GM12878 (cell line): ENCODE measurements around the gene SIGLECL1. TPM values are rescaled to one million over a fixed set of nuclear protein-coding genes. Genes with fewer than 3 reads are reported as not detected.

Experiments
- ATAC-seq: fragments of 200-7000 bp; cut with Tn5 transposase; 3 replicates; pipeline ENCODE4 v1.9.1; 2020; ENCODE audit warnings: mild to moderate bottlenecking, moderate library complexity
- BruUV-seq: library from RNA; stranded (reverse); fragments of 400-500 nt; replicated peaks from 2 replicates; lab custom pipeline; 2021; lab: Mats Ljungman, UMichigan
- CTCF ChIA-PET: fragments of 300-600 bp; sonication (Branson Sonifier 250); formaldehyde crosslinking; extraction: SDS; loops from one replicate; lab custom pipeline; 2021; ENCODE audit warnings: inconsistent platforms; lab: Yijun Ruan, JAX
- POLR2A ChIA-PET: fragments of 350-600 bp; formaldehyde crosslinking; extraction: SDS; loops from one replicate; lab custom pipeline; 2021; ENCODE audit warnings: inconsistent platforms; lab: Charles Lee
- RAD21 ChIA-PET: fragments of 300-600 bp; sonication (Branson Sonifier 250); formaldehyde crosslinking; loops from one replicate; lab custom pipeline; 2023; ENCODE audit warnings: antibody characterized with exemption; ENCODE audit not compliant: unreplicated experiment; lab: Charles Lee
- SMC1A ChIA-PET: fragments of 300-600 bp; sonication (Branson Sonifier 250); formaldehyde crosslinking; loops from one replicate; lab custom pipeline; 2023; ENCODE audit not compliant: unreplicated experiment, uncharacterized antibody; lab: Charles Lee
- DNase-seq: peaks from one replicate; pipeline ENCODE4 v3.0.0-alpha.2; 2011; ENCODE audit warnings: low read depth, low spot score
- FAIRE-seq: peaks from 3 replicates; lab custom pipeline; 2011; peaks lifted over from hg19 to GRCh38; lab: Jason Lieb, UNC
- H2AFZ ChIP-seq: 2 replicates; pipeline ENCODE4 v1.6.0; 2011; ENCODE audit warnings: low read depth, low read length, control low read depth; ENCODE audit not compliant: control insufficient read depth
- H3K27ac ChIP-seq: 2 replicates; pipeline ENCODE4 v1.5.1; 2011; ENCODE audit warnings: control low read depth; ENCODE audit not compliant: control insufficient read depth, insufficient read depth
- H3K27me3 ChIP-seq, 2 experiments: replicated peaks in 1 of 2; 2 replicates each; pipeline versions ENCODE4 v1.6.0 to v1.6.1; 2011; ENCODE audit warnings: low read length in 1 of 2; ENCODE audit not compliant: control insufficient read depth in 2 of 2, insufficient read depth in 2 of 2
- H3K36me3 ChIP-seq, 2 experiments: 2 replicates each; pipeline ENCODE4 v1.5.1; 2011; ENCODE audit warnings: low read length in 1 of 2; ENCODE audit not compliant: control insufficient read depth in 2 of 2, insufficient read depth in 2 of 2
- H3K4me1 ChIP-seq: 2 replicates; pipeline ENCODE4 v1.6.1; 2011; ENCODE audit warnings: mild to moderate bottlenecking, low read length, moderate library complexity, mixed read lengths; ENCODE audit not compliant: control insufficient read depth, insufficient read depth
- H3K4me2 ChIP-seq: 2 replicates; pipeline ENCODE4 v1.6.0; 2011; ENCODE audit warnings: control low read depth; ENCODE audit not compliant: control insufficient read depth, insufficient read depth
- H3K4me3 ChIP-seq: fragments of 200-600 bp; sonication (generic); 2 replicates; pipeline ENCODE4 v1.5.1; 2016
- H3K79me2 ChIP-seq: 2 replicates; pipeline ENCODE4 v1.6.0; 2011; ENCODE audit warnings: low read length; ENCODE audit not compliant: control insufficient read depth, insufficient read depth
- H3K9ac ChIP-seq: 2 replicates; pipeline ENCODE4 v1.8.0; 2011; ENCODE audit warnings: low read length, control low read depth, mixed read lengths; ENCODE audit not compliant: control insufficient read depth, insufficient read depth
- H3K9me3 ChIP-seq: replicated peaks from 3 replicates; pipeline ENCODE4 v1.5.1; 2011; ENCODE audit warnings: mild to moderate bottlenecking, low read length; ENCODE audit not compliant: control insufficient read depth, insufficient read depth
- H4K20me1 ChIP-seq: 2 replicates; pipeline ENCODE4 v1.6.0; 2011; ENCODE audit not compliant: control insufficient read depth, insufficient read depth
- EP300 ChIP-seq, 2 experiments: fragments of 150-350 bp in 1 of 2; IDR thresholded peaks; 2 replicates each; pipeline ENCODE4 v1.6.1; 2011 to 2012; ENCODE audit warnings: low read depth in 2 of 2, low read length in 2 of 2, borderline replicate concordance in 1 of 2, improper control_type of control experiment in 1 of 2, inconsistent platforms in 1 of 2; ENCODE audit not compliant: control insufficient read depth in 1 of 2
- ETV6 ChIP-seq, 2 experiments: fragments of 450-650 bp in 1 of 2; IDR thresholded peaks in 1 of 2; conservative IDR thresholded peaks in 1 of 2; 2 replicates each; pipeline ENCODE4 v1.6.1; 2014; ENCODE audit warnings: antibody characterized with exemption in 1 of 2, borderline replicate concordance in 1 of 2, low read depth in 1 of 2, mild to moderate bottlenecking in 1 of 2, moderate library complexity in 1 of 2
- HDAC6 ChIP-seq: fragments of 200-600 bp; sonication (generic); IDR thresholded peaks from one replicate; pipeline ENCODE4 v1.8.0; 2017; ENCODE audit warnings: antibody characterized with exemption; ENCODE audit not compliant: unreplicated experiment
- MYC ChIP-seq: IDR thresholded peaks from 2 replicates; pipeline ENCODE4 v1.6.1; 2011; ENCODE audit warnings: mild to moderate bottlenecking, low read length, moderate library complexity, inconsistent platforms; ENCODE audit not compliant: insufficient read depth, insufficient replicate concordance, insufficient read length, severe bottlenecking
- ZBED1 ChIP-seq: IDR thresholded peaks from 2 replicates; pipeline ENCODE4 v1.6.1; 2016; ENCODE audit warnings: borderline replicate concordance
- ZSCAN29 ChIP-seq: fragments of 450-650 bp; IDR thresholded peaks from 2 replicates; pipeline ENCODE4 v1.6.1; 2017; ENCODE audit warnings: mild to moderate bottlenecking, moderate library complexity
- WGBS: methylation state at CpG from one replicate; pipeline ENCODE4 v1.1.6; 2016; ENCODE audit warnings: low lambda C conversion rate; ENCODE audit not compliant: insufficient replicate concordance, insufficient coverage; ENCODE audit errors: missing lambda C conversion rate; 5-methylcytosine and 5-hydroxymethylcytosine counted together
- in situ Hi-C: fragments of 300-500 bp; cut with MboI; formaldehyde crosslinking; loops from 9 replicates; pipeline ENCODE4 v1.14.3; 2018; ENCODE audit warnings: mixed read lengths
- intact Hi-C: fragments of 100-400 bp; cut with micrococcal nuclease; formaldehyde crosslinking; loops from one replicate; pipeline ENCODE4 v1.14.2; 2022; ENCODE audit not compliant: unreplicated experiment
- polyA plus RNA-seq, 11 experiments: library from polyadenylated mRNA; depleted of rRNA in 4 of 11; unstranded in 6 of 11; stranded (reverse) in 5 of 11; fragments of >200 nt; fragmentation: Nextera tagmentation in 4 of 11; fragmentation: Illumina TruSeq in 1 of 11; extraction: Ambion mirVana in 4 of 11; extraction: Trizol in 1 of 11; gene quantifications; 1 replicate in 1 of 11; 2 replicates in 10 of 11; pipeline versions ENCODE4 v1.2.1 to v1.2.3, GENCODE V29; 2011 to 2016; ENCODE audit warnings: inconsistent platforms in 2 of 11, missing spikeins in 2 of 11, low read depth in 1 of 11
- total RNA-seq, 4 experiments: library from RNA; depleted of rRNA in 3 of 4; stranded (reverse); fragments of >200 nt in 3 of 4; fragmentation: Illumina TruSeq in 1 of 4; extraction: Trizol in 1 of 4; gene quantifications; 2 replicates each; pipeline versions ENCODE4 v1.2.1 to v1.2.3, GENCODE V29; 2013 to 2021

Gene SIGLECL1
- total and polyA plus RNA-seq, 10 of the 15 experiments (the other 5 are each of a cell fraction or from before 2014, with no cell fraction given) = not detected

DNA sequence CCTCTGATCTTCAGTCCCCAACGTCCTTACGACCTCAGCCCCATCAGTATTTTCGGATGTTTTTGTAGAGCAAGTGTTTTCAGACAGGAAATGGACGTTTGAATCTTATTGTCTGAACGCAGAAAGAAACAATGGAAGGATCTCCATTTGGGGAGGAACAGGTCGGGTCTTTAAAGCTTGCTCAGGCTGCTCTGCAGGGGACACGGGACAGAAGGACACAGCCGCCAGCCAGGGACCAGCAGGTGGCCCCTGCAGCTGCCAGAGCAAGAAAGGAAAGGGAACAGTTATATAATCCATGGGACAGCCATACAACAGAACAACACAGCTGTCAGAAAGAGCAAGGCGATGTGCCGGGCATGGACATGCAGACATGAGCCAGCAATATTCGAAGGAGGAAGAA lies 42.1 kb downstream of the SIGLECL1 start:
- WGBS = 18% methylated on average over 11 of the region's 11 CpGs
- no peak for ATAC-seq
- peaks cover under 1 to 2% of the 10 kb centered on the region in 2 experiments; a peak in 2 of 4 replicates for H3K27me3 ChIP-seq
- TF ChIP-seq ZSCAN29 (no peak), MYC (no peak), ETV6 (conservative IDR thresholded peaks at IDR 0.05 in 1 of 2, IDR thresholded peaks at IDR 0.05 in 1 of 2; ENCODE audit: borderline replicate concordance in 1 of 2, low read depth in 1 of 2) (no peak), ZBED1 (no peak), HDAC6 (no peak), EP300 (IDR thresholded peaks at IDR 0.05; ENCODE audit: borderline replicate concordance in 1 of 2, control insufficient read depth in 1 of 2, low read depth in 2 of 2, low read length in 2 of 2) (no peak)
- TF ChIP-seq, all 136 proteins: peak for 0
- Histone ChIP-seq H2AFZ (no peak overlapping the region), H3K4me1 (no peaks in the 10 kb centered on the region), H3K27ac (no peak overlapping the region), H3K9me3 (no peaks in the 10 kb centered on the region), H3K9ac (no peak overlapping the region), H3K36me3 (no peaks in the 10 kb centered on the region), H4K20me1 (no peaks in the 10 kb centered on the region), H3K4me2 (no peak overlapping the region), H3K4me3 (no peak overlapping the region), H3K79me2 (no peaks in the 10 kb centered on the region)
- SMC1A ChIA-PET = interaction anchor here (1.1 kb wide), 1 partner anchor 143 kb away, joined by 3 read pairs; no protein-coding TSS in a partner anchor
- CTCF ChIA-PET = no interaction called here
- RAD21 ChIA-PET = no interaction called here
- POLR2A ChIA-PET = no interaction called here
- in situ Hi-C loops = no loop called here
- no TSS peak for BruUV-seq
- no peak for FAIRE-seq
- DNase-seq = no peak
- intact Hi-C loops = no loop called here
